Thyroid gland (tissue), 4 donors: ENCODE results near the gene MACF1. TPM values are rescaled to one million over a fixed set of nuclear protein-coding genes. Genes with fewer than 3 reads are reported as not detected.

Experiments
- DNase-seq, 2 donors: peaks; one replicate each; pipeline ENCODE4 v3.0.0-alpha.2; 2019
- H3K27ac ChIP-seq, 3 donors: fragments of 200-600 bp; sonication (generic); 1 replicate in 2 of 3; 2 replicates in 1 of 3; pipeline ENCODE4 v1.5.1; 2016 to 2019; ENCODE audit warnings: mild to moderate bottlenecking in 1 of 3, moderate library complexity in 1 of 3
- H3K27me3 ChIP-seq: fragments of 200-600 bp; sonication (generic); one replicate; pipeline ENCODE4 v1.5.1; 2019
- H3K36me3 ChIP-seq, 2 donors: fragments of 200-600 bp; sonication (generic); one replicate each; pipeline ENCODE4 v1.5.1; 2016 to 2019
- H3K4me1 ChIP-seq, 2 donors: fragments of 200-600 bp; sonication (generic); one replicate each; pipeline ENCODE4 v1.5.1; 2017 to 2019
- H3K4me3 ChIP-seq, 3 donors: fragments of 200-600 bp; sonication (generic); replicated peaks in 1 of 3; 1 replicate in 2 of 3; 2 replicates in 1 of 3; pipeline ENCODE4 v1.5.1; 2016; ENCODE audit warnings: mild to moderate bottlenecking in 1 of 3
- H3K9me3 ChIP-seq: fragments of 200-600 bp; sonication (generic); one replicate; pipeline ENCODE4 v1.5.1; 2017
- CTCF ChIP-seq, 6 experiments: fragments of 200-600 bp in 3 of 6; fragments of 450-650 bp in 3 of 6; sonication (generic) in 3 of 6; IDR thresholded peaks; one replicate each; pipeline ENCODE4 v1.5.1; 2016 to 2019; ENCODE audit warnings: antibody characterized with exemption in 6 of 6, mild to moderate bottlenecking in 2 of 6, inconsistent platforms in 1 of 6, moderate library complexity in 1 of 6
- POLR2A ChIP-seq, 2 donors: fragments of 450-650 bp; IDR thresholded peaks; one replicate each; pipeline ENCODE4 v1.6.1; 2017; ENCODE audit warnings: antibody characterized with exemption in 2 of 2, mild to moderate bottlenecking in 2 of 2, moderate library complexity in 1 of 2
- WGBS, 2 donors: methylation state at CpG; one replicate each; pipeline ENCODE4 v1.1.5; 2017; 5-methylcytosine and 5-hydroxymethylcytosine counted together
- intact Hi-C: fragments of 100-400 bp; cut with DNase I; formaldehyde crosslinking; loops from one replicate; pipeline ENCODE4 v1.15.1; 2023
- total RNA-seq, 4 donors: library from RNA; depleted of rRNA; stranded (reverse); fragments of >200 nt; gene quantifications; one replicate each; pipeline ENCODE4 v1.2.3, GENCODE V29; 2016

Gene MACF1
- total RNA-seq, 4 donors from 2014 or later, result 308 to 834 (median 427) TPM

GRCh38 chr1:39381839-39382238 lies 177.3 kb downstream of the MACF1 start:
- intact Hi-C loops, result no loop called here
- no peak for TF ChIP-seq POLR2A (IDR thresholded peaks at IDR 0.05)
- no peak for TF ChIP-seq CTCF (IDR thresholded peaks at IDR 0.05)

GRCh38 chr1:39384305-39384704 lies 179.8 kb downstream of the MACF1 start:
- no peaks in the 10 kb centered on the region for H3K9me3 ChIP-seq
- WGBS, 2 donors, result 94 to 95% methylated on average over 2 of the region's 2 CpGs
- no peaks in the 10 kb centered on the region for H3K4me1 ChIP-seq
- intact Hi-C loops, result no loop called here
- TF ChIP-seq POLR2A (IDR thresholded peaks at IDR 0.05), result no peak
- TF ChIP-seq CTCF (IDR thresholded peaks at IDR 0.05), result no peak
- DNase-seq, result no peak
- no peaks in the 10 kb centered on the region for H3K27me3 ChIP-seq
- no peak overlapping the region for H3K27ac ChIP-seq
- peaks cover 58 to 77% of the 10 kb centered on the region in 2 donors for H3K36me3 ChIP-seq
- H3K4me3 ChIP-seq, result no peak overlapping the region

More at GRCh38 chr1:39381839-39382238, 177.3 kb downstream of the MACF1 start:
- H3K4me1 ChIP-seq, result no peaks in the 10 kb centered on the region
- H3K4me3 ChIP-seq, result no peak overlapping the region
- no peaks in the 10 kb centered on the region for H3K9me3 ChIP-seq
- H3K36me3 ChIP-seq, result peaks cover 42 to 66% of the 10 kb centered on the region in 2 donors
- H3K27ac ChIP-seq, result no peak overlapping the region
- no peak for DNase-seq
- 75 to 82% methylated on average over 5 of the region's 5 CpGs for WGBS, 2 donors
- no peaks in the 10 kb centered on the region for H3K27me3 ChIP-seq

- Histone ChIP-seq H3K27me3 (no peaks in the 10 kb centered on the region), H3K36me3 (peaks cover 59 to 71% of the 10 kb centered on the region in 2 donors), H3K4me3 (no peak overlapping the region), H3K27ac (no peak overlapping the region), H3K9me3 (no peaks in the 10 kb centered on the region), H3K4me1 (no peaks in the 10 kb centered on the region)
- WGBS, 2 donors, result 83 to 89% methylated on average over 16 of the region's 16 CpGs
- DNase-seq, result no peak
- TF ChIP-seq POLR2A (IDR thresholded peaks at IDR 0.05), result no peak
- TF ChIP-seq CTCF (IDR thresholded peaks at IDR 0.05), result no peak
- intact Hi-C loops, result no loop called here
These were observed 180.8 kb downstream of the MACF1 start for GRCh38 chr1:39385067-39385988.

- intact Hi-C loops, result no loop called here
- TF ChIP-seq CTCF (IDR thresholded peaks at IDR 0.05) (no peak), POLR2A (IDR thresholded peaks at IDR 0.05) (no peak)
- WGBS, 2 donors, result 96 to 97% methylated on average over 5 of the region's 5 CpGs
- Histone ChIP-seq H3K4me1 (peaks cover 9 to 10% of the 10 kb centered on the region in 2 donors), H3K9me3 (no peaks in the 10 kb centered on the region), H3K4me3 (no peak overlapping the region), H3K27me3 (no peaks in the 10 kb centered on the region), H3K36me3 (peaks cover 47 to 56% of the 10 kb centered on the region in 2 donors), H3K27ac (no peak overlapping the region)
- DNase-seq, result no peak
These were observed 182.5 kb downstream of the MACF1 start for GRCh38 chr1:39386997-39387396.

GRCh38 chr1:39387452-39387851 lies 183.0 kb downstream of the MACF1 start:
- no peak overlapping the region for H3K4me3 ChIP-seq
- WGBS, 2 donors, result 90 to 93% methylated on average over 4 of the region's 4 CpGs
- no peak for DNase-seq
- H3K36me3 ChIP-seq, result peaks cover 45 to 51% of the 10 kb centered on the region in 2 donors
- no peaks in the 10 kb centered on the region for H3K9me3 ChIP-seq
- intact Hi-C loops, result no loop called here
- no peak overlapping the region for H3K27ac ChIP-seq
- H3K4me1 ChIP-seq, result peaks cover 14% of the 10 kb centered on the region in 2 donors
- no peaks in the 10 kb centered on the region for H3K27me3 ChIP-seq
- TF ChIP-seq CTCF (IDR thresholded peaks at IDR 0.05) (no peak), POLR2A (IDR thresholded peaks at IDR 0.05) (no peak)
